ENCODE results near the gene TDO2. TPM values are rescaled to one million over a fixed set of nuclear protein-coding genes. Genes with fewer than 3 reads are reported as not detected.

The TDO2 gene
- total RNA-seq, 1 donor from 2014 or later, result 3.0 TPM

GRCh38 chr4:155941085-155941790 is 37.7 kb downstream of the TDO2 start:
- Histone ChIP-seq H3K27me3 (no peaks in the 10 kb centered on the region), H3K27ac (no peak overlapping the region), H3K9me3 (no peaks in the 10 kb centered on the region), H3K36me3 (peaks cover 35% of the 10 kb centered on the region), H3K4me1 (no peaks in the 10 kb centered on the region), H3K4me3 (no peak overlapping the region)
- no peak for TF ChIP-seq CTCF (IDR thresholded peaks at IDR 0.05)
- DNase-seq (no peak), ATAC-seq (no peak)
- intact Hi-C loops (cut with DNase I), result no loop called here

GRCh38 chr4:155941820-155942219 is 38.3 kb downstream of the TDO2 start:
- intact Hi-C loops (cut with DNase I), result no loop called here
- TF ChIP-seq CTCF (IDR thresholded peaks at IDR 0.05), result no peak
- no peak overlapping the region for H3K4me3 ChIP-seq
- no peaks in the 10 kb centered on the region for H3K9me3 ChIP-seq
- H3K4me1 ChIP-seq, result no peaks in the 10 kb centered on the region
- DNase-seq, result no peak
- no peak overlapping the region for H3K27ac ChIP-seq
- no peak for ATAC-seq
- peaks cover 35% of the 10 kb centered on the region for H3K36me3 ChIP-seq
- no peaks in the 10 kb centered on the region for H3K27me3 ChIP-seq

DNA sequence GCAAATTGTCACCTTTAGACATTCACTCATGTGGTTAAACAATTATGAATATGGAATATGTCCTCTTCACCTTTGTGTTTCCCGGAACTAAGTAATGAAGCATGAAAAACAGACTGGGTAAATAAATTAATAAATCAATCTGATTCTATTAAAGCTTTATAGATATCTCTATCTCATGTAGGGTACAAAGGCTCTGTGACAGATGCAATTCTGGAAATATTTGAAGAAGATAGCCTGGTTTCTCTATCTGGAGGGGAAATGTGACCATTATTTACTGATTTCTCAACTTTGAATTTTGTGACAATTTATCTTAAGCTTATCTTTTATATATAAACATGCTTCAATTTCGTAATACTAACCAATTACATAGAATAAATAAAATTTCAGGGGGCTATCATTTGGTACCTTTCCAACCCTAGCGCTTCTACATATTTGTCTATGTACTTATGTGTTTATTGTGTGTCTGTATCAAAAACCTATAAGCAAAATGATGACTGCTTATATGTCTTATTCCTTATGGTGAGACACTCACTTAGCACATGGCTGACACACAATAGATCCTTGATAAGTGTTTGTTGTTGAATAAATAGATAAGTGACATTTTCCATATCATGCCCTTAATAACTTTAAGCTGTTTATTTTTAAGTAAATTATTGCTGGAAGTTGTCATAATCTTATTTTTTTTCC is 40.3 kb downstream of the TDO2 start:
- ATAC-seq, result no peak
- H3K27me3 ChIP-seq, result no peaks in the 10 kb centered on the region
- TF ChIP-seq CTCF (IDR thresholded peaks at IDR 0.05), result no peak
- intact Hi-C loops (cut with DNase I), result no loop called here
- H3K27ac ChIP-seq, result no peak overlapping the region
- H3K9me3 ChIP-seq, result no peaks in the 10 kb centered on the region
- H3K4me1 ChIP-seq, result no peaks in the 10 kb centered on the region
- no peak overlapping the region for H3K4me3 ChIP-seq
- no peak for DNase-seq
- H3K36me3 ChIP-seq, result peaks cover 24% of the 10 kb centered on the region

DNA sequence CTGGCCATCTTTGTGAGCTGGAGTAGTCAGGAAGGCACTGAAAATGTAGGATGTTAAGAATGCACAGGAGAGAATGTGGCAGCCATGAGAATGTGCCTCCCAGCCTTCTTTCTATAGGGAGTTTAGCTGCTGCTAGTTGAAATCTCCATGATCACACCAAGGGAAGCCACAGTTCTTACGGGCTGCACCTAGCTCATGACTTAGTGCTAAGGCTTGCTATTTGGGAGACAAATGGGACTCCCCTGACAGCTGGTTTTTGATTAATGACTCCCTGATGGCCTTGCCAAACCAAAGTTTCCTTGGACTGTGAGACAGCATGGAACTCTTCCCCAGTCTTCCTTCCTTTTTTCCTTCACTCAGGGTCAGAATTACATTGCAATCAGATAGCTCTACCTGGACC is 41.0 kb downstream of the TDO2 start:
- Histone ChIP-seq H3K9me3 (no peaks in the 10 kb centered on the region), H3K4me3 (no peak overlapping the region), H3K36me3 (peaks cover 19% of the 10 kb centered on the region), H3K4me1 (no peaks in the 10 kb centered on the region), H3K27me3 (no peaks in the 10 kb centered on the region), H3K27ac (no peak overlapping the region)
- ATAC-seq (no peak), DNase-seq (no peak)
- intact Hi-C loops (cut with DNase I), result no loop called here
- no peak for TF ChIP-seq CTCF (IDR thresholded peaks at IDR 0.05)

DNA sequence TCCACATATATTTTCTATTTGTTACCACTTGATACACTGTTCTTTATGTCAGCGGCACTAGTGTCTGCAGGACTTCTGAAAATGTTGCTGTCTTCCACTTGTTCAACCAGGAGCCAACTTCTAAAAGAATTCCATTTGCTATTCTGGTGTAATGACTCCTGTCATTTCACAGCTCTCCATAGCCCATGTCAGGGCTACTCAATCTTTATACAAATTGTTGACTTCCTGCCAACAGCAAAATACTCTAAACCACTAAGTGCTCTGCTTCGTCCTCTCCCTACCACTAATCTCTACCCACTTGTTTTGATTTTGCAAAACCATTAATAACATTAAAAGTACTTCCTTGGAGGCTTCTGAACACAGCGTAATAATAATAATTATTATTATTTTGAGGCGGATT is 43.0 kb downstream of the TDO2 start:
- Histone ChIP-seq H3K36me3 (peaks cover 7% of the 10 kb centered on the region), H3K9me3 (no peaks in the 10 kb centered on the region), H3K4me3 (no peak overlapping the region), H3K27me3 (no peaks in the 10 kb centered on the region), H3K27ac (no peak overlapping the region), H3K4me1 (no peaks in the 10 kb centered on the region)
- DNase-seq, result no peak
- TF ChIP-seq CTCF (IDR thresholded peaks at IDR 0.05), result no peak
- intact Hi-C loops (cut with DNase I), result no loop called here
- peak; percentile 91 for ATAC-seq
